ENCODE data around the gene POLN.

Gene POLN

GRCh38 chr4:2066571-2067445, 175.1 kb downstream of the POLN start:
- no peak for DNase-seq

DNA sequence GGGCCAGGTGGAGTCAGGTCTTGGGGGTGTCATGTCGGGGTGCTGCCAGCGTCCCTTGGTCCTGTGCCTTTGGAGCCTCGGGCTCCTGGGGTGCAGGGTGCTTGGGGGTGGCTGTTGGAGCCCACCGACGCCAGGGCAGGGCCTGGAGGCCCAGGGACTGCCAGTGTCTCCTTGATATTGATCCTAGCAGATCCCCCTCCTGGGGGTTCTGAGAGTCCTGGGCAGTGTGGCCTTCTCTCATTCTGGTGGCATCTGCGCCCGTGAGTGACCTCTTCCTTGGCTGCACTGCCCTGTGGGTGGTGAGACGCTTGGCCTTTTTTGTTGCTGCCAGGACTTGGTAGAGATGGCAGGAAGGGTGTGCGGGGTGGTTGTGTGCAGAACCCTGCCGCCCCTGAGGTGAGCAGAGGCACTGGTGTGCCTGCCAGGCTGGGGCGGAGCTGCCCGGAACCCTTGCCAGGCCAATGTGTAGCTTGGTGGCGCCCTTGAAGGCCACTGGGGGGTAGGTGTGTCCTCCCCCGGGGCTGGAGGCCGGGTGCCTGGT, 175.8 kb downstream of the POLN start:
- no peak for DNase-seq

DNA sequence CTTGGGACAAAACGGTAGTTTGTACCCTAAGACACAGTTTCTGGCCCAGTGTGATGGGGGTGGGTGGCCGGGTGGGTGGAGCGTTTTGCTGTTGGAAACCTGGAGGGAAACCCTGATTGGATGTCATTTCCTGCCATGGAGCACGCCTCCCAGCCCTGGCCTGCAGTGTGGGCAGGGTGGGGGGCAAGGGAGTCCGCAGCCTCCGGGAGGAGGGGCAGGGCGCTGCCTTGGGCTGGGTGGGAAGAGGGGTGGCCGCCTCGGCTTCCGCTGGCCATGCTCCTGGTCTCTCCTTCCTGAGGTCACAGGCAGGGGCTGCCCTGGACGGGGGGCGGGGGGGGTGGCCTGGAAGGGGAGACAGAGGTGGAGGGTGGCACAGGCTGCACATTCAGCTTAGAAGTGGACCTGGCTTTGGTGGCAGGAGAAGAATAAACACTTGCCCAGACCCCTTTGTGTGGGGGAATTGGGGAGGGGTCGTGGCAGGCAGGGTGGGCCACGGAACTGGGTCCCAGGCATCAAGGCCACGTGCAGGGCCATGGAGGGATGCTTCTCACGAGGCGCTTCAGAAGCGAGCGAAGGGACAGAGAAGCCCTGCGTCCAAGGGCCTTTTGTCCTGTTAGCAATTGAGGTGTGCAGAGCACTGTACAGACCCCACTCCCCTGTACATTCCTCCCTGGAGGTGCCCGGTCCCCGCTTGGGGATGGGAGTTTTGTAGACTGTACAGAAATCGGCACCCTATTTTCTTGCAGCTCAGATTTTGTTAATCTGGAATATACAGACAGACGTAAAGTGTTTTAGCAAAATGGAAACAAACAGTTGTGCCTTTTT, 176.6 kb downstream of the POLN start:
- DNase-seq: no peak

- no peak for DNase-seq
Observed at GRCh38 chr4:2064276-2064991, 177.5 kb downstream of the POLN start.

DNA sequence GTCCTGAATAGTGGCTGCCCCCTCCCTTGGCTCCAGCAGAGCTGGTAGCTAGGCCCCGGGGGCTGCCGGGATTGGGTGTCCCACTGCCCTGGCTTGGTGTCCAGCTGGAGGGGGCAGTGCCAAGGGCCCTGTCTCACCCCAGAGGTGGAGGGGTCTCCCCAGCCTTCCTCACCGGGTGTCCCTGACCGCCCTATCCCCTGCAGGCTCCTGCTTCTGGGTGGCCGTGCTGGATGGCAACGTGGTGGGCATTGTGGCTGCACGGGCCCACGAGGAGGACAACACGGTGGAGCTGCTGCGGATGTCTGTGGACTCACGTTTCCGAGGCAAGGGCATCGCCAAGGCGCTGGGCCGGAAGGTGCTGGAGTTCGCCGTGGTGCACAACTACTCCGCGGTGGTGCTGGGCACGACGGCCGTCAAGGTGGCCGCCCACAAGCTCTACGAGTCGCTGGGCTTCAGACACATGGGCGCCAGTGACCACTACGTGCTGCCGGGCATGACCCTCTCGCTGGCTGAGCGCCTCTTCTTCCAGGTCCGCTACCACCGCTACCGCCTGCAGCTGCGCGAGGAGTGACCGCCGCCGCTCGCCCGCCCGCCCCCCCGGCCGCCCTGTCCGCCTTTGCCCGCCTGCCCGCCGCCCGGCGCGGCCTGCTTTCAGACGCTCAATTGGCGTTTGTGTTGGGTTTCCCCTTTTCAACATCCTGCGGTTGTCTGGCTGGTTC, 178.2 kb downstream of the POLN start:
- no peak for DNase-seq

DNA sequence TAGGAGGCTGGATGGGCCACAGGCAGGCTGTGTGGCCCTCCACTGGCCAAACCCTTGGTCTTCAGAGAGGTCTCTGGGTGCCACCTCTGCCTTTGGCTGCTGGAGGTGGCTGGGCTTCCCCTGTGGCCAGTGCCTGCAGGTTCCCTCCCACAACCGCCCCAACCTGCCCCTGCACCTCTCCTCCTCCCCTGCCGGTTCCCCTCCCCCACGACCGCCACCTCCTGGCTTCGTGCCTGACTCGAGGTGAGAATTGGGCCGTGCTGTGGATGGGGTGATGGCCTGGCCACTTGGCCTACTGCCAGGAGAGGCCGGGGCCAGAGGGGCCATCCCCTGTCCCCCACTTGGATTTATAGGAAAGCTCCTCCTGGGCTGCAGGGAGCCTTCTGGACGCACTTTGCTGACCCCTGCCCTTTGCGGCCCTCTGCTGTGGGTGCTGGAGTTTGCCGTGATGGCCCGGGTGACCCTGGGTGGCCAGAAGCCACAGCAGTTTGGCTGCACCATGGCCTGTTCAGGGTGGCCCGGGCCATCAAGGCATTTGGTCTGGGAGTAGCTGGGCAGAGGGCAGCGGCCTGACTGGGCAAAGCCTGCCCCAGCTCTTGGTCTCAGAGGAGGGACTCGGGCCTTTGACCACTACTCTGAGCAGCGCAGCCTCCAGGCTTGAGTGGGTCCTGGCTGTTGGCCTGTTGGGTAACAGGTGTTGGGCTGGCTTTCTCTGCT, 179.0 kb downstream of the POLN start:
- no peak for DNase-seq

- DNase-seq: no peak
Observed at GRCh38 chr4:2062168-2062807, 179.6 kb downstream of the POLN start.

- DNase-seq: no peak
Observed at GRCh38 chr4:2061186-2062131, 180.5 kb downstream of the POLN start.

DNA sequence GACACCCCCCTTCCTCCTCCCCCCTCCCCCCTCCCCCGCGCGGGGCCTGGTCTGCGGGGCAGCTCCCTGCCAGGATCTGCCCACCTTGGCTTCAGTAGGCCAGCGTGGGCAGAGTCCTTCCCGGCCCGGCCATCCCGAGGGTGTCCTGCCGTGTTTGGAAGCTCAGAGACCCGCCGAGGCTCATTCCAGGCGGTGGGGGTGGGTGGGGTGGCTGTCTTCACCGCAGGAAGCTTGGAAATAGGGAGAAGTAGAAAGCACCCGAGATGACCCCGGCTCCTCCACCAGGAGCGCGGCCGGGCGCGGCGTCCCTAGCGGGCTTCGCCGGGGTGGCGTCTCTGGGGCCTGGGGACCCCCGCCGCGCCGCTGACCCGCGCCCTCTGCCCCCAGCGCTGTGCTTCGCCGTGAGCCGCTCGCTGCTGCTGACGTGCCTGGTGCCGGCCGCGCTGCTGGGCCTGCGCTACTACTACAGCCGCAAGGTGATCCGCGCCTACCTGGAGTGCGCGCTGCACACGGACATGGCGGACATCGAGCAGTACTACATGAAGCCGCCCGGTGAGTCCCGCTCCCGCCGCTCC, 181.2 kb downstream of the POLN start:
- no peak for DNase-seq

- no peak for DNase-seq
Observed at GRCh38 chr4:2059726-2060602, 182.0 kb downstream of the POLN start.

- no peak for DNase-seq
Observed at GRCh38 chr4:2059046-2059725, 182.7 kb downstream of the POLN start, which contains the start of gene NAT8L. TSS of gene NAT8L (plus strand) at chr4:2059327. CDS start at chr4:2059512, 185 bp downstream.

DNA sequence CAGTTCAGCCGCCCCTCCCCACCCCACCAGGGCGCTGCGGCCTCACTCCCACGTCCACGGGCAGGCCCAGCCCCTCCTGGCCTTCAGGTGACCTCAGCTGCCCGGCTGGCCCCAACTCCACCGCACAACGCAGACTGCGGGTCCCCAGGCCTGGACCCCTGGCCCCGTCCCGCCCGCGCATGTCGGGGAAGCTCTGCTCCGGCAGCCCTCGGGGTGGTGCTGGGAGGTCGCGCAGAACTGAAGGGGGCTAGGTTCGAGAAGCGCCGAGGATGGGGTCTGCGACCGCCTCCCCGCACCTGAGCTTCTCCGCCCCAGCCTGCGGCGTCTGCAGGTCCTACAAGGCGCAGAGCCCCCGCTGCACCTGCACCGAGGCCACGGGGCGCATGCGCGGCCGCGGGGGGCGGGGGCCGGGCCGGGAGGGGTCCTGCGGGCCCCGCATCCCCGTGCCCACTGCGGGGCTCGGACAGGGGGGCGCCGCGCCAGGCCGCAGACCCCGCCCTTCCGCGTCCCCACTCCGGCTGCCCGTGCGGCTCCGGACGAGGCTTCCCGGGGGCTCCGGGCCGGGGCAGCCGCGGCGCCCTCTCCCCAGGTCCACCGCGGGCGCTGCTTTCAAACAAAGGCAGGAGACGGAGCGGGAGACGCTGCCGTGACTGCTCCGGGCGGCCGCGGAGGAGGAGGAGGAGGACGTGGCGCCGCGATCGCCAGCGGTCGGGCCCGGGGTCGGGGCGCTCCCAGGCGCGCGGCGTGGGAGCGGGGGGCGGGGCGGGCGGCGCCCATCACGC, 183.5 kb downstream of the POLN start:
- no peak for DNase-seq

- DNase-seq: no peak
Observed at GRCh38 chr4:2057382-2058065, 184.4 kb downstream of the POLN start.

GRCh38 chr4:2054217-2054616, 187.7 kb downstream of the POLN start:
- no peak for DNase-seq

DNA sequence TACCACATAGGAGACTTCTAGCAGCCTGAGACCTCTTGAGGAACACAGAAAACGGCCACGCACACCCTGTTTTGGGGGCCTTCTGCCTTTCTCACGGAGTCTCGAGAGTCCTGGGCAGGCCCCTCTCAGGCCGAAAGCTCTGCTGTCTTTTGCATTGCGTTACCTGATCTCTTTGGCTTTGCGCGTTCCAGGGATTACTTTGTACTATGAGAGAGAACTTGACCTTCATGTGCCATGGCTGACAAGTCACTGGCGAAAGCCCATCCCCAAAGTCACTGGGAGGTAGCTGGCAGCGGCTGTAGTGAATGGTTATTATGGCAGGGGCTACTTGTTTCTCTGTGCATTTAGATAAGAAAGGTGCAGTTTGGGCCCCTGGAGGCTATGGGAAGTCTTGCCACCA, 190.8 kb downstream of the POLN start:
- DNase-seq: no peak

GRCh38 chr4:2049811-2050210, 192.1 kb downstream of the POLN start:
- DNase-seq: no peak
